Heart left ventricle (tissue), 13 donors: Measurements from ENCODE around the gene GREB1.

ENCODE experiments used
- CTCF ChIP-seq, 12 donors: fragments of 200-600 bp; sonication (generic) in 4 of 12; IDR thresholded peaks; one replicate each; pipeline versions ENCODE4 v1.5.0 to v1.8.0; 2018 to 2022; ENCODE audit warnings: antibody characterized with exemption in 12 of 12, mild to moderate bottlenecking in 5 of 12
- POLR2A ChIP-seq, 2 donors: fragments of 450-650 bp; IDR thresholded peaks; one replicate each; pipeline ENCODE4 v1.6.1; 2017; ENCODE audit warnings: antibody characterized with exemption in 2 of 2, mild to moderate bottlenecking in 2 of 2, moderate library complexity in 2 of 2
- donor health status: ischemic (EF 13 %, LVEDD 7.1; RV severe dilation, severe dysfunction).
- donor health status: DM: no; HTN: yes; CAD: no.
- donor health status: DM: no; HTN: no; CAD: no.
- donor health status: ischemic (EF 25% LVEDD 6.9; RV normal size, moderate dysfunction).
- donor health status: ischemic (EF 25% LVEDD 5.7; RV mildly dilated, moderate dysfunction).
- donor health status: ischemic (EF 35%, LVEDD 5.7; RV mildly dilated, moderate dysfunction).
- donor health status: nonischemic (EF 11% LVEDD 7.7; RV severe dilation, severe dysfunction).
- donor health status: DM: yes; HTN: yes; CAD: no.
- donor health status: PGD.
- donor health status: ischemic (EF 29% LVEDD 5.4; RV normal size, mild dysfunction).
- donor health status: nonischemic (EF 23%, LVEDD 6.1; RV moderate dilation, normal function).

- TF ChIP-seq CTCF (IDR thresholded peaks at IDR 0.05) (no peak), POLR2A (IDR thresholded peaks at IDR 0.05) (no peak)
Observed at GRCh38 chr2:11520092-11520693, 13.7 kb upstream of the GREB1 start.
